ENCODE data around the gene PLA2G4D. TPM values are rescaled to one million over a fixed set of nuclear protein-coding genes. Genes with fewer than 3 reads are reported as not detected.

Gene PLA2G4D
- total and polyA plus RNA-seq, 10 of the 15 experiments (the other 5 are each of a cell fraction or from before 2014, with no cell fraction given), result 0.03 TPM; not detected in 9

Other genes with a start within 250 kb of the PLA2G4D start
- gene SPTBN5, start 200.5 kb downstream of the PLA2G4D start, total RNA-seq (2014; rRNA removed), result 0.06 and 0.44 TPM in 2 replicates
- gene SPTBN5, start 200.5 kb downstream of the PLA2G4D start, total RNA-seq (2014; rRNA removed; fragmentation: Illumina TruSeq; extraction: Trizol), result under 0.01 TPM in 1 of 2 replicates, not detected in the other
- gene SPTBN5, start 200.5 kb downstream of the PLA2G4D start, total RNA-seq (2021), result 0.05 and 0.18 TPM in 2 replicates
- gene SPTBN5, start 200.5 kb downstream of the PLA2G4D start, polyA plus RNA-seq (2011; rRNA removed), result 0.01 and 0.03 TPM in 2 replicates
- gene SPTBN5, start 200.5 kb downstream of the PLA2G4D start, polyA plus RNA-seq (2014; fragmentation: Illumina TruSeq; extraction: Trizol), result 0.01 TPM in 1 of 2 replicates, not detected in the other
- gene SPTBN5, start 200.5 kb downstream of the PLA2G4D start, polyA plus RNA-seq (2014; fragmentation: Nextera tagmentation; extraction: Ambion mirVana), result not detected
- 0.06 and 0.10 TPM in 2 replicates for gene SPTBN5, start 200.5 kb downstream of the PLA2G4D start, polyA plus RNA-seq (2014; rRNA removed)
- not detected for gene SPTBN5, start 200.5 kb downstream of the PLA2G4D start, polyA plus RNA-seq (2016; fragmentation: Nextera tagmentation; extraction: Ambion mirVana)
- 48.2 and 49.6 TPM in 2 replicates for gene EHD4, start 122.0 kb downstream of the PLA2G4D start, total RNA-seq (2014; rRNA removed)
- gene EHD4, start 122.0 kb downstream of the PLA2G4D start, total RNA-seq (2014; rRNA removed; fragmentation: Illumina TruSeq; extraction: Trizol), result 24.3 and 26.0 TPM in 2 replicates
- 52.1 and 53.2 TPM in 2 replicates for gene EHD4, start 122.0 kb downstream of the PLA2G4D start, total RNA-seq (2021)
- 25.6 and 42.2 TPM in 2 replicates for gene EHD4, start 122.0 kb downstream of the PLA2G4D start, polyA plus RNA-seq (2011; rRNA removed)
- 18.9 and 29.3 TPM in 2 replicates for gene EHD4, start 122.0 kb downstream of the PLA2G4D start, polyA plus RNA-seq (2014; fragmentation: Illumina TruSeq; extraction: Trizol)
- 1 to 10 TPM; 4.2 to 8.6 TPM for gene EHD4, start 122.0 kb downstream of the PLA2G4D start, polyA plus RNA-seq (2014; fragmentation: Nextera tagmentation; extraction: Ambion mirVana)
- 47.3 and 50.1 TPM in 2 replicates for gene EHD4, start 122.0 kb downstream of the PLA2G4D start, polyA plus RNA-seq (2014; rRNA removed)
- 10 to 100 TPM; 60.7 to 62.9 TPM for gene EHD4, start 122.0 kb downstream of the PLA2G4D start, polyA plus RNA-seq (2016; fragmentation: Nextera tagmentation; extraction: Ambion mirVana)
- gene PLA2G4E, start 73.5 kb downstream of the PLA2G4D start, total RNA-seq (2014; rRNA removed), result 0.06 TPM in 1 of 2 replicates, not detected in the other
- 0.05 TPM in 1 of 2 replicates, not detected in the other for gene PLA2G4E, start 73.5 kb downstream of the PLA2G4D start, total RNA-seq (2014; rRNA removed; fragmentation: Illumina TruSeq; extraction: Trizol)
- gene PLA2G4E, start 73.5 kb downstream of the PLA2G4D start, total RNA-seq (2021), result 0.05 and 0.11 TPM in 2 replicates
- gene PLA2G4E, start 73.5 kb downstream of the PLA2G4D start, polyA plus RNA-seq (2011; rRNA removed), result 0.07 TPM in 2 replicates
- gene PLA2G4E, start 73.5 kb downstream of the PLA2G4D start, polyA plus RNA-seq (2014; fragmentation: Illumina TruSeq; extraction: Trizol), result 0.06 TPM in 1 of 2 replicates, not detected in the other
- not detected for gene PLA2G4E, start 73.5 kb downstream of the PLA2G4D start, polyA plus RNA-seq (2014; fragmentation: Nextera tagmentation; extraction: Ambion mirVana)
- 0.15 and 0.32 TPM in 2 replicates for gene PLA2G4E, start 73.5 kb downstream of the PLA2G4D start, polyA plus RNA-seq (2014; rRNA removed)
- gene PLA2G4E, start 73.5 kb downstream of the PLA2G4D start, polyA plus RNA-seq (2016; fragmentation: Nextera tagmentation; extraction: Ambion mirVana), result not detected
- not detected in 2 replicates for gene PLA2G4F, start 62.1 kb upstream of the PLA2G4D start, total RNA-seq (2014; rRNA removed)
- gene PLA2G4F, start 62.1 kb upstream of the PLA2G4D start, total RNA-seq (2014; rRNA removed; fragmentation: Illumina TruSeq; extraction: Trizol), result not detected in 2 replicates
- gene PLA2G4F, start 62.1 kb upstream of the PLA2G4D start, total RNA-seq (2021), result 0.05 TPM in 1 of 2 replicates, not detected in the other
- gene PLA2G4F, start 62.1 kb upstream of the PLA2G4D start, polyA plus RNA-seq (2011; rRNA removed), result not detected in 2 replicates
- gene PLA2G4F, start 62.1 kb upstream of the PLA2G4D start, polyA plus RNA-seq (2014; fragmentation: Illumina TruSeq; extraction: Trizol), result not detected in 2 replicates
- gene PLA2G4F, start 62.1 kb upstream of the PLA2G4D start, polyA plus RNA-seq (2014; fragmentation: Nextera tagmentation; extraction: Ambion mirVana), result not detected
- not detected in 2 replicates for gene PLA2G4F, start 62.1 kb upstream of the PLA2G4D start, polyA plus RNA-seq (2014; rRNA removed)
- not detected for gene PLA2G4F, start 62.1 kb upstream of the PLA2G4D start, polyA plus RNA-seq (2016; fragmentation: Nextera tagmentation; extraction: Ambion mirVana)
- 34.5 and 36.6 TPM in 2 replicates for gene VPS39, start 113.7 kb upstream of the PLA2G4D start, total RNA-seq (2014; rRNA removed)
- gene VPS39, start 113.7 kb upstream of the PLA2G4D start, total RNA-seq (2014; rRNA removed; fragmentation: Illumina TruSeq; extraction: Trizol), result 27.5 and 32.8 TPM in 2 replicates
- 46.4 and 50.0 TPM in 2 replicates for gene VPS39, start 113.7 kb upstream of the PLA2G4D start, total RNA-seq (2021)
- 40.9 TPM in 2 replicates for gene VPS39, start 113.7 kb upstream of the PLA2G4D start, polyA plus RNA-seq (2011; rRNA removed)
- gene VPS39, start 113.7 kb upstream of the PLA2G4D start, polyA plus RNA-seq (2014; fragmentation: Illumina TruSeq; extraction: Trizol), result 47.6 and 48.2 TPM in 2 replicates
- 1 to 10 TPM; 4.9 to 6.9 TPM for gene VPS39, start 113.7 kb upstream of the PLA2G4D start, polyA plus RNA-seq (2014; fragmentation: Nextera tagmentation; extraction: Ambion mirVana)
- 42.0 and 46.3 TPM in 2 replicates for gene VPS39, start 113.7 kb upstream of the PLA2G4D start, polyA plus RNA-seq (2014; rRNA removed)
- 10 to 100 TPM; 31.9 to 37.9 TPM for gene VPS39, start 113.7 kb upstream of the PLA2G4D start, polyA plus RNA-seq (2016; fragmentation: Nextera tagmentation; extraction: Ambion mirVana)
- 20.9 and 22.1 TPM in 2 replicates for gene GANC, start 178.6 kb upstream of the PLA2G4D start, total RNA-seq (2014; rRNA removed)
- 24.0 and 26.8 TPM in 2 replicates for gene GANC, start 178.6 kb upstream of the PLA2G4D start, total RNA-seq (2014; rRNA removed; fragmentation: Illumina TruSeq; extraction: Trizol)
- gene GANC, start 178.6 kb upstream of the PLA2G4D start, total RNA-seq (2021), result 35.3 and 39.2 TPM in 2 replicates
- gene GANC, start 178.6 kb upstream of the PLA2G4D start, polyA plus RNA-seq (2011; rRNA removed), result 25.9 and 31.0 TPM in 2 replicates
- gene GANC, start 178.6 kb upstream of the PLA2G4D start, polyA plus RNA-seq (2014; fragmentation: Illumina TruSeq; extraction: Trizol), result 28.3 and 35.8 TPM in 2 replicates
- 10 to 100 TPM; 11.3 to 13.1 TPM for gene GANC, start 178.6 kb upstream of the PLA2G4D start, polyA plus RNA-seq (2014; fragmentation: Nextera tagmentation; extraction: Ambion mirVana)
- 16.2 and 16.4 TPM in 2 replicates for gene GANC, start 178.6 kb upstream of the PLA2G4D start, polyA plus RNA-seq (2014; rRNA removed)
- gene GANC, start 178.6 kb upstream of the PLA2G4D start, polyA plus RNA-seq (2016; fragmentation: Nextera tagmentation; extraction: Ambion mirVana), result 10 to 100 TPM; 18.2 to 25.1 TPM
- 31.1 and 38.6 TPM in 2 replicates for gene TMEM87A, start 178.9 kb upstream of the PLA2G4D start, total RNA-seq (2014; rRNA removed)
- 32.7 and 34.1 TPM in 2 replicates for gene TMEM87A, start 178.9 kb upstream of the PLA2G4D start, total RNA-seq (2014; rRNA removed; fragmentation: Illumina TruSeq; extraction: Trizol)
- 22.9 and 25.6 TPM in 2 replicates for gene TMEM87A, start 178.9 kb upstream of the PLA2G4D start, total RNA-seq (2021)
- 23.9 and 35.2 TPM in 2 replicates for gene TMEM87A, start 178.9 kb upstream of the PLA2G4D start, polyA plus RNA-seq (2011; rRNA removed)
- 33.4 and 40.8 TPM in 2 replicates for gene TMEM87A, start 178.9 kb upstream of the PLA2G4D start, polyA plus RNA-seq (2014; fragmentation: Illumina TruSeq; extraction: Trizol)
- gene TMEM87A, start 178.9 kb upstream of the PLA2G4D start, polyA plus RNA-seq (2014; fragmentation: Nextera tagmentation; extraction: Ambion mirVana), result 10 to 100 TPM; 33.4 to 53.2 TPM
- 17.4 and 18.2 TPM in 2 replicates for gene TMEM87A, start 178.9 kb upstream of the PLA2G4D start, polyA plus RNA-seq (2014; rRNA removed)
- gene TMEM87A, start 178.9 kb upstream of the PLA2G4D start, polyA plus RNA-seq (2016; fragmentation: Nextera tagmentation; extraction: Ambion mirVana), result 10 to 100 TPM; 40.9 to 49.2 TPM

Measured in GM12878 (cell line).